T follicular helper cell (primary cell): ENCODE results near the gene DLX5.

Source experiments
- DNase-seq: peaks from one replicate; pipeline ENCODE4 v3.0.0-alpha.2; 2020; ENCODE audit warnings: low read depth

DLX5 gene

GRCh38 chr7:97018126-97018601, 6.5 kb downstream of the DLX5 start:
- DNase-seq: no peak

- no peak for DNase-seq
Observed at GRCh38 chr7:97017192-97018125, 7.2 kb downstream of the DLX5 start.

GRCh38 chr7:97016381-97017191, 8.0 kb downstream of the DLX5 start:
- DNase-seq: no peak

DNA sequence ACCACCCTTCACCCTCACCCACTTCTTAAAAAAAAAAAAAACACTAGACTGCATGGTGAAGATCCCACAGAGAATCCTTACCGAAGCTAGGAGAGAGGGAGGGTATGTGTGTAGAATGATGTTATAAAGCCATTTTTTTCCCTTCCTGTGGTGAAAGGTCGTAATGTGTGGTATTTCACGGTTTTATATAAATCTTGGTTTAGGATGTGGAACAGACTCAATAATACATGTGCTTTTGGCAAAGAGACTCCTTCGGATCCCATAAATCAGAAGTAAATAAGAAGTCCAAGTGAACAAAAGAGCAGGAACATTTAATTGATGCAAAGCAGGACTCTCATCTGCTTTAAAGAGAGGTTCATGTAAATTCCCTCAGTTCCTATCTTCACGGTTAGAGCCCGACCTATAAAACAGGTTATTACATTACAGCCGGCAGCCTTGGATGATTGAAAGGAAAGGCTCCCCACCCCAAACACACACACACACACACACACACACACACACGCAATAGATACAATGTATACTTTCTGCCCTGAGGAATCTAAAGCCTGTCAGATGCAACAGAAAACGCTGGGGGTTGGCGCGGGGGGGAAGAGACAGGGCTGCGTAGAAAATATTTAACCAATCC, 8.8 kb downstream of the DLX5 start:
- DNase-seq: no peak

- no peak for DNase-seq
Observed at GRCh38 chr7:97015279-97015678, 9.4 kb downstream of the DLX5 start.

DNA sequence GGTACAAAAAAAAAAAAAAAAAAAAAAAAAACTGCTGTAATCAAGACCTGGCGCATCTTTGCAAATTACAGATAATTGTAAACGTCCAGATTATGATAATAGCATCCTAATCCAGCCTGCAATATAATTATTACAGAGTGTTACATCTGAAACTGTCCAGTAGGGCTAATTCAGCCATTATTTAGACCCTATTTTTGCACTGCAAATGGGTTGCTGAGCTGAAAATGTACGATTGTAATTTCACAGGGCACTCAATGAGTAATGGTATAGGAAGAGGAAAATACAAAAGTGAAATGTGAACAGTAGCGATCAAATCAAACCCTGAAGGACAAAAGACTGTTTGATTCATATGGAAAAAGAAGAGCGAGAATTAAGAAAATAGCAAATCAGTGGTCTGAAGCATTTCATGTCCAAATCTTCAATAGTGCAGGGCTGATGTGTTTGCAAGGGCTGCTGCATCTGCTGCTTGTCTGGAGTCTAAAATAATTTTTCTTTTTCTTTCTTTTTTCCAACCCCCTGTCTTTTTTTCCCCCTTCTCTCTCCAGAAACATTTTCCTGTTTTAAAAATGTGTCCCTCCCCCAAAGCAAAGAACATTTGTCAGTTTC, 10.4 kb downstream of the DLX5 start:
- no peak for DNase-seq

GRCh38 chr7:97013845-97014134, 10.8 kb downstream of the DLX5 start:
- no peak for DNase-seq

DNA sequence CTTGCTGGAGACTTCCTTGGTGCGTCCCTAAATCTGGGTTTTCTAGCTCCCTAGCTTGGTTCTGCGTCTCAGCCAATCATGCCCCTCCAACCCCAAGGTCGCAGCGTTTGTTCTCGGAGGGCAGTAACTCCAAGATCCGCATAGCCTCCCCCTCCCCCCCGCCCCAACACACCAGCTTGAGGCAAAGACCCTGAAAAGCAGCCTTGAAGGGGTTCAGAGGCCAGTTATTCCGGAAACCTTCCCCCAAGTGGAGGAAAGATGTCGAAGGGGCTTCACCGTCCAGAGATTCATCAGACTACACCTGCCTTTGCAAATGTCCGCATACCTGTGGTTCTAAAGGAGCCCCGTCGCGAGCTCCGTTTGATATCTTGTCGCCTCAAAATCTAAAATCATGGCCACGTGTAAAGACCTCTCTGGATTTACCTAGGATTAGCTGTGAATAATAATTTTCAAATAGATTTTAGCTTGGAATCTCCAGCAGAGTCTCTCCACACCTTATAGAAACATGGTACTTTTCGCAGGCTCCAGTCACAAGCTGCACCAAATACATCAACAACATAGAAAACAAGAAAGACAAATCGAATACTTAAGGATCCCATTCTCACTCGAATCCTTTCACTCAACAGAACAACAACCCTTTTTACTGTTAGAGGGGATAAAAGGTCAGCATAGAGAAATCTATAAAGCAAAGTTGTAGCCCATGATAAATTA, 11.3 kb downstream of the DLX5 start:
- DNase-seq: no peak

- DNase-seq: no peak
Observed at GRCh38 chr7:97012365-97013133, 12.1 kb downstream of the DLX5 start.

- no peak for DNase-seq
Observed at GRCh38 chr7:97011536-97012364, 12.9 kb downstream of the DLX5 start.

GRCh38 chr7:97011104-97011503, 13.5 kb downstream of the DLX5 start:
- no peak for DNase-seq

DNA sequence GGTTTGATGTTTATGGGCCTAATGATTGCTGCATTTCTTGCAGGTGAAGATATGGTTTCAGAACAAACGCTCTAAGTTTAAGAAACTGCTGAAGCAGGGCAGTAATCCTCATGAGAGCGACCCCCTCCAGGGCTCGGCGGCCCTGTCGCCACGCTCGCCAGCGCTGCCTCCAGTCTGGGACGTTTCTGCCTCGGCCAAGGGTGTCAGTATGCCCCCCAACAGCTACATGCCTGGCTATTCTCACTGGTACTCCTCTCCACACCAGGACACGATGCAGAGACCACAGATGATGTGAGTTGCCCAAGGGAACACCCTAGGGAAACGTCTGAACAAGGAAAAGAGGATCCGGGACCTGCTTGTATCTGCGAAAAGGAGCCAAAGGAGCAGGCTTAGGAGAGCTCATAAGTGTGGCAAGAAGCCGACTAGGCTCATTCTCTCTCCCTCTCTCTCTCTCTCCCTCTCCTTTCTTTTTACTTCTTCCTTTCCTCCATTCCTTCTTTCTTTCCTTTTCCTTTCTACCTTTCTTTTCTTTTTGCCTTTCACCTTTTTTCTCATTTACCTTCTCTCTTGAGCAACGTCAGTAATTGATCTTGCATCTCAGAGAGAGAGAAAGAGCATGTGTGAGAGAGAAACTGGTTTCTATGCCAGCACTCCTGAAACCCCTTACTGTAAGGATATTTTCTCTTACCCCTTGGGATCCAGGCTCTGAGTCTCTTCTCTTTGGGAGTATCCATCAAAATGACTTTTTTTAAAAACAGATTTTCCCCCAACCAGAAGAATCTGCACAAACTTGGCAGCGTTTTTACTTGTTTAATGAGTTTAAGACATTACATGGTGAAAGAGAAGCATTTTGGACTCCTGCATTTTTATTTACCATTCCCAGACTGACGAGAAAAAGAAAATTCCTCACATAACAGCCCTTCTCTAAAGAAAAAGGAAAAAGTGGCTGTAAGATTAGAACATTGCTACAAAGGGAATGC, 14.6 kb downstream of the DLX5 start:
- no peak for DNase-seq

DNA sequence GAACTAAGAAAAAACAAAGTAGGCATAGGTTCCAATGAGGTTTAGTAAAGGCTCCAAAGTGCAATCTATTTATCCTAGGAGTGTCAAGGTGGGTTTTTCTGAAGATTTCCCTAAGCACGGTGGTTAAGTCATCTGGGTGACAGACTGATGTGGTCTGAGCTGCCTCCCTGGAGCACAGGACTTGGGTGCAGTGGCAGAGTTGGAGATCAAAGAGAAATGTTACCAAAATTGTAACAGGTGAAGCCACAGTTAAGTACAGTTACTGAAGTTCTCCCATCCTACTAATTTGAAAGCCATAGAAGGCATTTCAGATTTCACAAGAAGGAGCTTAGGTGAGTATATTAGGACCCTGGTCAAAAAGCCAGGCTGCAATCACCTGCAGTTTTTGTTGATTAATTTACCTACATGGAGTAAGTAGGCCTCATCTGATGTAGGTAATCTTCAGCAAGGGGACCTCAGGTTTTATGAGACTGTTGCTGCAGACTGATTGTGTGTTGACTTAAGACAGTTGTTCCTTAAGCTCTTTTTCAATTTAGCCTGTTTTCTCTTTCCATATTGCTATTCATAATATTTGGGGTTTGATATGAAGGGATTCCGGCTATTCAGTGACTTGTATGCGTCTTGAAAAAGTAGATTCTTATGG, 16.2 kb downstream of the DLX5 start:
- DNase-seq: no peak

DNA sequence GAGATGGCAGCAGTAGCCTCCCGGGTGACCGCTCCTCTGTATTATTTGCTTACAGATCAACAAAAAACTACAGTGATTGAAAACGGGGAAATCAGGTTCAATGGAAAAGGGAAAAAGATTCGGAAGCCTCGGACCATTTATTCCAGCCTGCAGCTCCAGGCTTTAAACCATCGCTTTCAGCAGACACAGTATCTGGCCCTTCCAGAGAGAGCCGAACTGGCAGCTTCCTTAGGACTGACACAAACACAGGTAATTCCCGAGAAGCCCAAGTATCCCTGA, 17.1 kb downstream of the DLX5 start:
- no peak for DNase-seq

GRCh38 chr7:97006816-97007582, 17.6 kb downstream of the DLX5 start:
- DNase-seq: no peak

GRCh38 chr7:97006055-97006815, 18.4 kb downstream of the DLX5 start:
- no peak for DNase-seq
